HG03139 (cell line): ENCODE data around the gene MAMDC2.

ENCODE experiments used
- ATAC-seq: cut with Tn5 transposase; IDR thresholded peaks from one replicate; pipeline ENCODE4 v1.9.1; 2021; ENCODE audit not compliant: unreplicated experiment

The MAMDC2 gene

GRCh38 chr9:70257502-70257901, 213.9 kb downstream of the MAMDC2 start:
- ATAC-seq, result no peak

GRCh38 chr9:70257991-70258691, 214.5 kb downstream of the MAMDC2 start:
- peak; percentile 37 for ATAC-seq

GRCh38 chr9:70258692-70259511, 215.3 kb downstream of the MAMDC2 start, which contains the start of gene SMC5:
TSS of gene SMC5 (plus strand) at chr9:70258978. CDS start at chr9:70259079, 101 bp downstream.
- peak; percentile 82 for ATAC-seq

- no peak for ATAC-seq
Observed at GRCh38 chr9:70259512-70259802, 215.8 kb downstream of the MAMDC2 start.

- no peak for ATAC-seq
Observed at GRCh38 chr9:70260007-70260443, 216.4 kb downstream of the MAMDC2 start.

GRCh38 chr9:70260606-70261005, 217.0 kb downstream of the MAMDC2 start:
- no peak for ATAC-seq

- ATAC-seq, result no peak
Observed at GRCh38 chr9:70261131-70261870, 217.7 kb downstream of the MAMDC2 start.

GRCh38 chr9:70262366-70262765, 218.7 kb downstream of the MAMDC2 start:
- ATAC-seq, result no peak

GRCh38 chr9:70262948-70263347, 219.3 kb downstream of the MAMDC2 start:
- no peak for ATAC-seq

GRCh38 chr9:70263421-70263820, 219.8 kb downstream of the MAMDC2 start:
- ATAC-seq, result no peak
